Astrocyte of the spinal cord (primary cell): ENCODE data around the gene INPP4A.

ENCODE experiments used
- DNase-seq: peaks from one replicate; pipeline ENCODE4 v3.0.0; 2011; ENCODE audit warnings: low read depth, low spot score
- H3K4me3 ChIP-seq: 2 replicates; pipeline ENCODE4 v1.5.1; 2011; ENCODE audit warnings: low read depth, mild to moderate bottlenecking, low read length, moderate library complexity
- in situ Hi-C: cut with HindIII; loops from 2 replicates; pipeline ENCODE4 v1.10.0; 2017; ENCODE audit warnings: low sequenced_read_pairs
- TF ChIP-seq, protein P1 (sequence below): IDR thresholded peaks from 2 replicates; pipeline ENCODE4 v1.5.1; 2012; ENCODE audit warnings: low read depth, mild to moderate bottlenecking, low read length, inconsistent platforms

INPP4A gene

DNA sequence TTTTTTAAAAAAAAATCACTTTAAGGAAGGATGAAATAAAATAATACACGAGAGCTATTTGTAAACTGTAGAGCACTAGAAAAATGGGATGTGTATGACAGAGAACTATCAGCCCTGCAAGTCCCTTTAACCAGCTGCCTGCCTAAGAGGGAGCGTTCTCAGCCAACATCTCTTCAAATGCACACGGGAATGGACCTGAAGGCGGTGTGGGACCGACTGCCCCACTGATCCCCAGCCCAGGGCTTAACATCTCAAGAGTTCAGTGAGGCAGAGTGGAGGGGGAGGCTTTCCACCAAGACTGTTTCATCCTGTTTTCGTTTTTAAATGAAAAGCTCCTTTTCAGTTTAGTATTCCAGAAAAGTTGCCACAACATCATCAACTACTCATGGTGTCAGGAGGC lies 2.2 kb downstream of the INPP4A start:
- DNase-seq, result no peak
- in situ Hi-C loops, result no loop called here
- TF ChIP-seq, protein P1, sequence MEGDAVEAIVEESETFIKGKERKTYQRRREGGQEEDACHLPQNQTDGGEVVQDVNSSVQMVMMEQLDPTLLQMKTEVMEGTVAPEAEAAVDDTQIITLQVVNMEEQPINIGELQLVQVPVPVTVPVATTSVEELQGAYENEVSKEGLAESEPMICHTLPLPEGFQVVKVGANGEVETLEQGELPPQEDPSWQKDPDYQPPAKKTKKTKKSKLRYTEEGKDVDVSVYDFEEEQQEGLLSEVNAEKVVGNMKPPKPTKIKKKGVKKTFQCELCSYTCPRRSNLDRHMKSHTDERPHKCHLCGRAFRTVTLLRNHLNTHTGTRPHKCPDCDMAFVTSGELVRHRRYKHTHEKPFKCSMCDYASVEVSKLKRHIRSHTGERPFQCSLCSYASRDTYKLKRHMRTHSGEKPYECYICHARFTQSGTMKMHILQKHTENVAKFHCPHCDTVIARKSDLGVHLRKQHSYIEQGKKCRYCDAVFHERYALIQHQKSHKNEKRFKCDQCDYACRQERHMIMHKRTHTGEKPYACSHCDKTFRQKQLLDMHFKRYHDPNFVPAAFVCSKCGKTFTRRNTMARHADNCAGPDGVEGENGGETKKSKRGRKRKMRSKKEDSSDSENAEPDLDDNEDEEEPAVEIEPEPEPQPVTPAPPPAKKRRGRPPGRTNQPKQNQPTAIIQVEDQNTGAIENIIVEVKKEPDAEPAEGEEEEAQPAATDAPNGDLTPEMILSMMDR, result no peak
- H3K4me3 ChIP-seq, result no peak overlapping the region

DNA sequence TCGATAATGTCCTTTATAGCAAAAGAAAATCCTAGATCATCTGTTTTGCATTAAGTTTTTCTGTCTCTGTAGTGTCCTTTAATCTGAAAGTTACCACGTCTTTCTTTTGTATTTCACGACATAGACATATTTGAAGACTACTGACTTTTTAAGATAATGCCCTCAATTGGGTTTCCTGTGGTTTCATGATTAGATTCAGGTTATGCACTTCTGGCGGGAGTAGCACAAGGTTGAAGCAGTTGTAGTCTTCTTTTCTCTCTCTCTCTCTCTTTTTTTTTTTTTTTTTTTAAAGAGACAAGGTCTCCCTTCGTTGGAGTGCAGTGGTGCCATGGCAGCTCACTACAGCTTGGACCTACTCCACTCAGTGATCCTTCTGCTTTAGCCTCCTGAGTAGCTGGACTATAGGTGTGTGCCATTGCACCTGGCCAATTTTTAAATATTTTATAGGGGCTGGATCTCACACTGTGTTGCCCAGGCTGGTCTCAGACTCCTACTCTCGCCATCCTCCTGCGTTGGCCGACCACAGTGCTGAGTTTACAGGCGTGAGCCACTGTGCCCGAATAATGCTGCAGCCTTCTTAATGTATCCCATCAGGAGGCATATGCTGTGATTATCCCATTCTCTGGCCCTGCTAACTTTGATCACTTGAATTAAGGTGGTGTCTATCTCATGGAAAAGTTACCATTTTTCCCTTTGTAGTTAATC lies 3.9 kb downstream of the INPP4A start:
- no peak for DNase-seq
- TF ChIP-seq, protein P1, result no peak
- H3K4me3 ChIP-seq, result no peak overlapping the region
- in situ Hi-C loops, result no loop called here

DNA sequence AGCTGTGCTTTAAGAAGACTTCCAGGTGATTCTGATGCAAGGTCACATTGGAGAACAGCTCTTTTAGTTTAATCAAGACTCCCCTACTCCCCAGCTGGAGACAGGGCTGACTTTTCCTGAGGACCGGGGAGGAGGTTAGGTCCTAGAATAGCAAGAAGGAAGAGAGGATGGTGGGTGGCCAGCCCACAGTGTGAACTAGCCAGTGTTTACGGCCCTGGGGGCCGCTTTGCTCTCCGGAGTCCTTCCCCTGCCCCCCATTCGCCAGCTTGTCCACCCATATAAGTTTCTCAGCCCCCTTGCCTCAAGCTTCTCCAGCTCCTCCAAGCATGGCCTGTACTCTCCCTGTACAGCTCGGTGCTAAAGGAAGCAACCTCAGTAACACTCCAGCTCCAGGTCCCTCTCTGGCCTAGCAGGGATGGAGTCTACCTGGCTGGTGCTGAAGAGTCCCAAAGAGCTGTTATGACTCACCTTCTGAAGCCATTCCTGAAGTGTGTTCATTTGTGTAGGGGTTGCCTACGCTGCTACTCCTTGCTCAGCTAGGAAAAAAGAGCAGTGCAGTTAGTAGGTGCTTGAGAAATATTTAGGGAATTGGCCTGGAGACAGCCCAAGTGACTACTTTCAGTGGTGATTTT lies 7.9 kb downstream of the INPP4A start:
- in situ Hi-C loops, result no loop called here
- DNase-seq, result no peak
- TF ChIP-seq, protein P1, result no peak
- no peak overlapping the region for H3K4me3 ChIP-seq

GRCh38 chr2:98453083-98453482 lies 8.4 kb downstream of the INPP4A start:
- TF ChIP-seq, protein P1, result no peak
- no peak overlapping the region for H3K4me3 ChIP-seq
- no peak for DNase-seq
- in situ Hi-C loops, result no loop called here

DNA sequence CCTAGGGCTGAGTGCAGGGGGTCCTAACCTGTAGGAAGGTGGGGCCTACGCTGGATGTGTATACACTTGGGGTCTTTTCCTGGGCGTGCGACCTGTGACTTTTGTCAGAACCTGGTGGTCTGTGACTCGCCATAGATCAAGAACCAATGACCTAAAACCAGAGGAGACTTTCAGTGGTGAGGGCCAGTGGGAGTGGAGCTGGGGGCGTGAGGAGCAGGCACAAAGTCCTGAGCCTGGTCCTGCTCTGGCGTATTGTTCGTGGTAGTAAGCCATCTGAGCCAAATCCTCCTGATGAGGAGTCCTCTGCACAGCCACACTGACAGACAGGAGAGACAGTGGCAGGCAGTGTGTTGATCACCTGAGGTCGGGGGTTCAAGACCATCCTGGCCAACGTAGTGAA lies 8.9 kb downstream of the INPP4A start:
- in situ Hi-C loops, result no loop called here
- no peak overlapping the region for H3K4me3 ChIP-seq
- no peak for DNase-seq
- TF ChIP-seq, protein P1, result no peak

GRCh38 chr2:98454073-98454472 lies 9.4 kb downstream of the INPP4A start:
- no peak overlapping the region for H3K4me3 ChIP-seq
- DNase-seq, result no peak
- TF ChIP-seq, protein P1, result no peak
- in situ Hi-C loops, result no loop called here
